PC-9 (cell line): ENCODE measurements around the gene RLN1.
"Not testable (repeated sequence)": the region's sequence is repeated elsewhere in the genome, so short reads cannot be mapped to it uniquely, and the experiment has no call there.

Source experiments
- CTCF ChIP-seq: fragments of 200-600 bp; sonication (generic); conservative IDR thresholded peaks from 2 replicates; pipeline ENCODE4 v1.6.1; 2017; ENCODE audit warnings: mixed run types, antibody characterized with exemption, mild to moderate bottlenecking, moderate library complexity
- EZH2 ChIP-seq: fragments of 200-600 bp; sonication (generic); IDR thresholded peaks from 2 replicates; pipeline ENCODE4 v1.8.0; 2017; ENCODE audit warnings: antibody characterized with exemption, low read depth

GRCh38 chr9:5303840-5304795, 35.6 kb downstream of the RLN1 start, which contains the start of gene RLN2:
- not testable (repeated sequence) for TF ChIP-seq CTCF, EZH2
